Kidney epithelial cell (primary cell): ENCODE measurements around the gene STXBP1. TPM values are rescaled to one million over a fixed set of nuclear protein-coding genes. Genes with fewer than 3 reads are reported as not detected.

ENCODE experiments used
- DNase-seq: peaks from one replicate; pipeline ENCODE4 v3.0.0-alpha.2; 2010; ENCODE audit warnings: low read depth
- H3K27me3 ChIP-seq: 2 replicates; pipeline ENCODE4 v1.6.0; 2011; ENCODE audit warnings: low read length; ENCODE audit not compliant: control insufficient read depth, insufficient read depth
- H3K36me3 ChIP-seq: 2 replicates; pipeline ENCODE4 v1.5.1; 2011; ENCODE audit warnings: low read length; ENCODE audit not compliant: control insufficient read depth, insufficient read depth
- H3K4me3 ChIP-seq: 2 replicates; pipeline ENCODE4 v1.5.1; 2011; ENCODE audit warnings: low read depth, mild to moderate bottlenecking, control low read depth, low read length
- CTCF ChIP-seq: IDR thresholded peaks from 2 replicates; pipeline ENCODE4 v1.5.1; 2011; ENCODE audit warnings: mild to moderate bottlenecking, moderate library complexity, low read length, control low read depth, inconsistent platforms; ENCODE audit not compliant: insufficient read depth, poor library complexity, severe bottlenecking
- total RNA-seq: library from RNA; depleted of rRNA; stranded (reverse); fragments of >200 nt; gene quantifications from 2 replicates; pipeline ENCODE4 v1.2.3, GENCODE V29; 2015

The STXBP1 gene
- total RNA-seq, 1 donor from 2014 or later, result 27.5 TPM

GRCh38 chr9:127662617-127663016 lies 50.5 kb downstream of the STXBP1 start:
- no peak for DNase-seq
- no peak overlapping the region for H3K4me3 ChIP-seq
- H3K36me3 ChIP-seq, result peaks cover 2% of the 10 kb centered on the region
- H3K27me3 ChIP-seq, result no peaks in the 10 kb centered on the region
- TF ChIP-seq CTCF, result no peak

- TF ChIP-seq CTCF, result no peak
- H3K27me3 ChIP-seq, result no peaks in the 10 kb centered on the region
- H3K4me3 ChIP-seq, result no peak overlapping the region
- no peak for DNase-seq
- H3K36me3 ChIP-seq, result peaks cover 2% of the 10 kb centered on the region
Observed at GRCh38 chr9:127664324-127664677, 52.2 kb downstream of the STXBP1 start.

GRCh38 chr9:127664678-127665507 lies 52.8 kb downstream of the STXBP1 start:
- H3K4me3 ChIP-seq, result no peak overlapping the region
- peaks cover 2% of the 10 kb centered on the region for H3K36me3 ChIP-seq
- no peaks in the 10 kb centered on the region for H3K27me3 ChIP-seq
- no peak for TF ChIP-seq CTCF
- DNase-seq, result no peak

- Histone ChIP-seq H3K27me3 (no peaks in the 10 kb centered on the region), H3K36me3 (peaks cover 2% of the 10 kb centered on the region), H3K4me3 (no peak overlapping the region)
- no peak for TF ChIP-seq CTCF
- no peak for DNase-seq
Observed at GRCh38 chr9:127667127-127667844, 55.2 kb downstream of the STXBP1 start.

GRCh38 chr9:127667906-127668305 lies 55.8 kb downstream of the STXBP1 start:
- Histone ChIP-seq H3K36me3 (peaks cover 2% of the 10 kb centered on the region), H3K27me3 (no peaks in the 10 kb centered on the region), H3K4me3 (no peak overlapping the region)
- no peak for TF ChIP-seq CTCF
- DNase-seq, result no peak
